ENCODE results near the gene PPP2R2D. TPM values are rescaled to one million over a fixed set of nuclear protein-coding genes. Genes with fewer than 3 reads are reported as not detected.

The PPP2R2D gene
- total RNA-seq, 4 donors from 2014 or later: 18.6 to 27.5 (median 22.1) TPM

DNA sequence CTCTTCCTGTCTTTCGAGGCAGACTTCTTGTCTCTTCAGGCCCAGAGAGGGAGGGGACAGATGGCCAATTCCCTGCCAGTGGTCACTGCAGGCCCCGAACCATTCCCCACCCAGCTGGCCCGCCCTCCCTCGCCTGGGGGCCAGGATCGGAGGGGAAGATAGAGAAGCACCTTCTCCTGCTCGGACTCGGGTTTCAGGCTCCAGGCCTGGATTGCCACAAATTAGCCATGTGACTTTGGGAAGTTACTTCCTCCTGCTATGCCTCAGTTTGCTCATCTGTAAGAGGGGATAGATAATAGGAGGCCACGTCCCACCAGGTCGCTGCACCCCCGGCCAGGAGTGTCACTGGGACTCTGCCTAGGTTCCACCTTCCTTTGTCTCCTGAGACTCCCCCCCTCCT, 24.8 kb upstream of the PPP2R2D start:
- DNase-seq: no peak
- TF ChIP-seq, protein P1, sequence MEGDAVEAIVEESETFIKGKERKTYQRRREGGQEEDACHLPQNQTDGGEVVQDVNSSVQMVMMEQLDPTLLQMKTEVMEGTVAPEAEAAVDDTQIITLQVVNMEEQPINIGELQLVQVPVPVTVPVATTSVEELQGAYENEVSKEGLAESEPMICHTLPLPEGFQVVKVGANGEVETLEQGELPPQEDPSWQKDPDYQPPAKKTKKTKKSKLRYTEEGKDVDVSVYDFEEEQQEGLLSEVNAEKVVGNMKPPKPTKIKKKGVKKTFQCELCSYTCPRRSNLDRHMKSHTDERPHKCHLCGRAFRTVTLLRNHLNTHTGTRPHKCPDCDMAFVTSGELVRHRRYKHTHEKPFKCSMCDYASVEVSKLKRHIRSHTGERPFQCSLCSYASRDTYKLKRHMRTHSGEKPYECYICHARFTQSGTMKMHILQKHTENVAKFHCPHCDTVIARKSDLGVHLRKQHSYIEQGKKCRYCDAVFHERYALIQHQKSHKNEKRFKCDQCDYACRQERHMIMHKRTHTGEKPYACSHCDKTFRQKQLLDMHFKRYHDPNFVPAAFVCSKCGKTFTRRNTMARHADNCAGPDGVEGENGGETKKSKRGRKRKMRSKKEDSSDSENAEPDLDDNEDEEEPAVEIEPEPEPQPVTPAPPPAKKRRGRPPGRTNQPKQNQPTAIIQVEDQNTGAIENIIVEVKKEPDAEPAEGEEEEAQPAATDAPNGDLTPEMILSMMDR (IDR thresholded peaks at IDR 0.05): no peak
- no peak for TF ChIP-seq POLR2A (IDR thresholded peaks at IDR 0.05)
- no peaks in the 10 kb centered on the region for H3K9me3 ChIP-seq
- WGBS, 2 donors: 51 to 67% methylated on average over 4 to 6 of the region's 10 CpGs
- intact Hi-C loops (cut with DNase I): loop anchor here (10.0 kb wide), 1 partner anchor 1691 kb away; no protein-coding TSS in a partner anchor
- peaks cover 0 to 8% (median 0%) of the 10 kb centered on the region in 3 donors for H3K4me1 ChIP-seq
- H3K27ac ChIP-seq: no peak overlapping the region
- H3K4me3 ChIP-seq: no peak overlapping the region
- H3K36me3 ChIP-seq: no peaks in the 10 kb centered on the region
- H3K27me3 ChIP-seq: peaks cover 0 to 80% (median 0%) of the 10 kb centered on the region in 4 donors

DNA sequence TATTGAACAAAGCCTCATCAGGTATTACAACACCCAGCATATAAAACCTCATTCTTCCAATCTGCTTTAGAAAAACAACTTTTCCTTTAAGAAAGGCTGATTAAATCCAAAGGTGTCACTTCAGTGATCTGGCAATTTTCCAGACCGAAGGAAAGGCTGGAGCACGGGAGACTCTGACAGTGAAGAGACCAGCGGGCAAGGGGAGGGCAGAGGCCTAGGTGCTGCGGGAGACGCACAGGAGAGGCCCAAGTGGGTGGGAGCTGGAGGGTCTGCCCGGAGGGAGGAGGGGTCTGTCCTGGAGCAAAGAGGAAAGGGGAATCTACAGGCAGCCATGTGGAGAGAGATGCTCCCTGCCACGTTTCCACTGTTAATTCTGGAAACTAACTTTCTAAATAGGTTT, 24.3 kb upstream of the PPP2R2D start:
- intact Hi-C loops (cut with DNase I): loop anchor here (10.0 kb wide), 1 partner anchor 1692 kb away; no protein-coding TSS in a partner anchor
- Histone ChIP-seq H3K27me3 (peaks cover 0 to 81% (median 0%) of the 10 kb centered on the region in 4 donors), H3K9me3 (no peaks in the 10 kb centered on the region), H3K36me3 (no peaks in the 10 kb centered on the region), H3K4me3 (no peak overlapping the region), H3K4me1 (peaks cover 0 to 8% (median 0%) of the 10 kb centered on the region in 3 donors), H3K27ac (no peak overlapping the region)
- TF ChIP-seq, protein P1 (IDR thresholded peaks at IDR 0.05): no peak
- no peak for TF ChIP-seq POLR2A (IDR thresholded peaks at IDR 0.05)
- DNase-seq: no peak
- 45 to 60% methylated on average over 7 of the region's 7 CpGs for WGBS, 2 donors

- no peak for TF ChIP-seq POLR2A (IDR thresholded peaks at IDR 0.05)
- TF ChIP-seq, protein P1 (IDR thresholded peaks at IDR 0.05): no peak
- no peaks in the 10 kb centered on the region for H3K9me3 ChIP-seq
- DNase-seq: no peak
- no peak overlapping the region for H3K27ac ChIP-seq
- intact Hi-C loops (cut with DNase I): loop anchor here (5.0 to 10.0 kb wide), 2 partner anchors 142 to 265 kb away; no protein-coding TSS in a partner anchor
- no peak overlapping the region for H3K4me3 ChIP-seq
- H3K4me1 ChIP-seq: peaks cover 0 to 3% (median 0%) of the 10 kb centered on the region in 3 donors
- no peaks in the 10 kb centered on the region for H3K36me3 ChIP-seq
- 73 to 81% methylated on average over 11 to 12 of the region's 13 CpGs for WGBS, 2 donors
- H3K27me3 ChIP-seq: peaks cover 0 to 60% (median 0%) of the 10 kb centered on the region in 4 donors
These were observed 20.7 kb upstream of the PPP2R2D start for GRCh38 chr10:131880016-131880590.

GRCh38 chr10:131881104-131881880, 19.5 kb upstream of the PPP2R2D start:
- Histone ChIP-seq H3K36me3 (no peaks in the 10 kb centered on the region), H3K9me3 (no peaks in the 10 kb centered on the region), H3K27ac (no peak overlapping the region), H3K4me1 (peaks cover 0 to 8% (median 0%) of the 10 kb centered on the region in 3 donors), H3K27me3 (peaks cover 0 to 60% (median 0%) of the 10 kb centered on the region in 4 donors), H3K4me3 (no peak overlapping the region)
- WGBS, 2 donors: 82 to 86% methylated on average over 9 to 12 of the region's 15 CpGs
- intact Hi-C loops (cut with DNase I): loop anchor here (5.0 to 10.0 kb wide), 2 partner anchors 141 to 264 kb away; no protein-coding TSS in a partner anchor
- TF ChIP-seq, protein P1 (IDR thresholded peaks at IDR 0.05): no peak
- TF ChIP-seq POLR2A (IDR thresholded peaks at IDR 0.05): no peak
- no peak for DNase-seq

- no peaks in the 10 kb centered on the region for H3K9me3 ChIP-seq
- H3K36me3 ChIP-seq: no peaks in the 10 kb centered on the region
- no peak for TF ChIP-seq POLR2A (IDR thresholded peaks at IDR 0.05)
- TF ChIP-seq, protein P1 (IDR thresholded peaks at IDR 0.05): no peak
- no peak overlapping the region for H3K27ac ChIP-seq
- peaks cover 0 to 8% (median 0%) of the 10 kb centered on the region in 3 donors for H3K4me1 ChIP-seq
- intact Hi-C loops (cut with DNase I): loop anchor here (5.0 to 10.0 kb wide), 2 partner anchors 140 to 263 kb away; no protein-coding TSS in a partner anchor
- no peak for DNase-seq
- H3K4me3 ChIP-seq: no peak overlapping the region
- WGBS, 2 donors: 73 to 84% methylated on average over 2 to 3 of the region's 8 CpGs
- H3K27me3 ChIP-seq: peaks cover 0 to 54% (median 0%) of the 10 kb centered on the region in 4 donors
These were observed 18.7 kb upstream of the PPP2R2D start for GRCh38 chr10:131882151-131882550.
